Raji (cell line): ENCODE results near the gene DSCAM.

ENCODE experiments used
- POLR2A ChIP-seq: IDR thresholded peaks from 2 replicates; pipeline ENCODE4 v1.6.1; 2011; ENCODE audit warnings: low read depth, low read length, control low read depth; ENCODE audit not compliant: insufficient read depth

DSCAM gene

GRCh38 chr21:39972976-39973770, 873.8 kb downstream of the DSCAM start:
- no peak for TF ChIP-seq POLR2A

GRCh38 chr21:39972471-39972870, 874.5 kb downstream of the DSCAM start:
- TF ChIP-seq POLR2A, result no peak

DNA sequence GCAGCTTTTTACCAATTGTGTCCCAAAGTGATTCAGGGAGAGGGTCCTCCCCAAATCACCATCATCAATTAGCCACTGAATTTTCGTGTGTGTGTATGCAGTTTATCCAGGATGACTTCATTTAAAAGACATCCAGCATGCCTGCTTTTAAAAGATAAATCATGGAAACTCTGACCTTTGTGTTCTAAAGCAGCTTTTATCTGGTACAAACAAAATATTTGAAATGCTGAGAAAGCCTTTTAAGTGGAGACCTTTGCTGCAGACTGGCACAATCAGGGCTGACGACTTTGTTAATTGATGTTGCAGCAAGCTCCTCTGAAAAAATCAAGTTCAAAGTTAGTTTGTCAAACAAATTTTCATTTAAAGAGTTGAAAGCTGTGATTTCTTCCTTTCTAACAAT, 875.0 kb downstream of the DSCAM start:
- TF ChIP-seq POLR2A, result no peak

- TF ChIP-seq POLR2A, result no peak
Measured at GRCh38 chr21:39969691-39970364, 877.1 kb downstream of the DSCAM start.

DNA sequence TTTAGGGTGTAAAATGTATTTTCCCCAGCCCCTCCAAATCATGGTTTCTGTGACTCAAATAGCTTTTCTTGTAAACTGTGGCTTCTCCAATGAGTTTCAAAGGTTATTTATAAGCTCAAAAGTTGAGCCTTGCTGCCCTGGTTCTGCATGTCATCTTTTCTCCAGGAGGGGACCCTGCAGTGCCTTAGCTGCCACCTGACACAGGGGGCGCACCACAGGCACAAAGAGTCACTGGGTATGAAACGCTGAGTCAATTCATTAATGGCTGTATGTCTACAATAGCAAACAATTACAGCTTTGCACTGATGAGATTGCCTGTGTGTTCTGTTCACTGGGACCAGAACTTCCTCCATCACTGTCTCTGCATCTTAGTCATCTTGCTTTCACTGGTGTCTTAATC, 878.9 kb downstream of the DSCAM start:
- no peak for TF ChIP-seq POLR2A

GRCh38 chr21:39966786-39967185, 880.2 kb downstream of the DSCAM start:
- no peak for TF ChIP-seq POLR2A

- no peak for TF ChIP-seq POLR2A
Measured at GRCh38 chr21:39965026-39965425, 881.9 kb downstream of the DSCAM start.

DNA sequence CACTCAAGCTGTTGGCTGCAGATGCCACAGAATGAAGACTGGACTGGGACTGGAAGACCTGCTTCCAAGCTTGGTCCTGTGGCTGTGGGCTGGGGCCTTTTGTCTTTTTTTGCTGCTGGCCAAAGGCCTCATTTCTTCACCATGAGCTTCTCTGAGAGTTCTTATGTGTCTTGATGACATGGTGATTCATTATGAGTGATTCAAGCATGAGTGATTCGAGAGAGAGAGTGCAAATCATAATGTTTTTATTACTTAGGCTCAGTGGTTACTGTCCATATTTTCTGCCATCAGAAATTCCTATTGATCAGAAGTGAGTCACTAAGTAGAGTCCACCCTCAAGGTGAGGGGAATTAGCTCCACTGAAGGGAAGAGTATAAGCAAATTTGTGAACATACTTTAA, 885.7 kb downstream of the DSCAM start:
- no peak for TF ChIP-seq POLR2A
